22Rv1 (cell line): ENCODE results near the gene TNPO3.

Source experiments
- ZFX ChIP-seq: fragments of 450-650 bp; IDR thresholded peaks from 2 replicates; pipeline ENCODE4 v1.6.1; 2017; ENCODE audit warnings: antibody characterized with exemption, borderline replicate concordance
- TF ChIP-seq, protein P1 (sequence below): fragments of 450-650 bp; IDR thresholded peaks from 2 replicates; pipeline ENCODE4 v1.5.1; 2017; ENCODE audit warnings: mild to moderate bottlenecking

DNA sequence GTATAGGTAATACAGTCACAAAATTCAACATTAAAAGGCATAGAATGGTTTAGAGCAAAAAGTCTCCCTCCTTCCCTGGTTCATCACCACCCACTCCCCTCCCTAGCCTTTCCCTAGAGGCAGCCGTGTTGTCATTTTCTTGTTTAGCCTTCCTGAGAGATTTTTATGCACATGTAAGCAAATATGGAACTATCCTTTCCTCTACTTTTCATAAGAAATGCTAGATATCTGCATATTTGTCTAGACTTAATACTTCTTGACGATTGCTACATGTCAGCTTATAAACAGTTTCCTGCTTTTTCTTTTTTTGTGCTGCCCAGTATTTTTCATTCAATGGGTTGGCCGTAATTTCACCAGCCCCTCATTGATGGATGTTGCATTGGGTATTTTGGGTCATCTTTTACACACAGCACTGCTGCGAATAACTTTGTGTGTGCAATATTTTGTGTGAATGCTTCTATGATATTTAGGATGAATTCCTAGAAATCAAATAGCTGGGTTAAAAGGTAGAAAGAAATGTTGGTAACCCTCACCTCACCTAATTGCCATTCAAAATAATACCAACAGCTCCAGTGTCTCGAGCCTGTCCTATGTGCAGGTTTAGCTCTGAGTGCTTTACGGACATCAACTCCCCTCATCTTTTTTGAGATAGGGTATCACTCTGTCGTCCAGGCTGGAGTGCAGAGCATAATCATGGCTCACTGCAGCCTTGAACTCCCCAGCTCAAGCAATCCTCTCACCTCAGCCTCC, 110.2 kb downstream of the TNPO3 start:
- TF ChIP-seq, protein P1, sequence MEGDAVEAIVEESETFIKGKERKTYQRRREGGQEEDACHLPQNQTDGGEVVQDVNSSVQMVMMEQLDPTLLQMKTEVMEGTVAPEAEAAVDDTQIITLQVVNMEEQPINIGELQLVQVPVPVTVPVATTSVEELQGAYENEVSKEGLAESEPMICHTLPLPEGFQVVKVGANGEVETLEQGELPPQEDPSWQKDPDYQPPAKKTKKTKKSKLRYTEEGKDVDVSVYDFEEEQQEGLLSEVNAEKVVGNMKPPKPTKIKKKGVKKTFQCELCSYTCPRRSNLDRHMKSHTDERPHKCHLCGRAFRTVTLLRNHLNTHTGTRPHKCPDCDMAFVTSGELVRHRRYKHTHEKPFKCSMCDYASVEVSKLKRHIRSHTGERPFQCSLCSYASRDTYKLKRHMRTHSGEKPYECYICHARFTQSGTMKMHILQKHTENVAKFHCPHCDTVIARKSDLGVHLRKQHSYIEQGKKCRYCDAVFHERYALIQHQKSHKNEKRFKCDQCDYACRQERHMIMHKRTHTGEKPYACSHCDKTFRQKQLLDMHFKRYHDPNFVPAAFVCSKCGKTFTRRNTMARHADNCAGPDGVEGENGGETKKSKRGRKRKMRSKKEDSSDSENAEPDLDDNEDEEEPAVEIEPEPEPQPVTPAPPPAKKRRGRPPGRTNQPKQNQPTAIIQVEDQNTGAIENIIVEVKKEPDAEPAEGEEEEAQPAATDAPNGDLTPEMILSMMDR = no peak
- TF ChIP-seq ZFX = no peak
